LNCAP (cell line): ENCODE results near the gene ALKBH5.

Experiments
- CTCF ChIP-seq: fragments of 450-650 bp; IDR thresholded peaks from 2 replicates; pipeline ENCODE4 v1.5.1; 2017; ENCODE audit warnings: mild to moderate bottlenecking

ALKBH5 gene

GRCh38 chr17:18233803-18234518 lies 50.3 kb downstream of the ALKBH5 start:
- no peak for TF ChIP-seq CTCF

GRCh38 chr17:18234853-18235380 lies 51.3 kb downstream of the ALKBH5 start:
- TF ChIP-seq CTCF = no peak

GRCh38 chr17:18235743-18236256 lies 52.2 kb downstream of the ALKBH5 start:
- TF ChIP-seq CTCF = no peak

GRCh38 chr17:18236494-18236893 lies 52.9 kb downstream of the ALKBH5 start:
- TF ChIP-seq CTCF = no peak

GRCh38 chr17:18237461-18237860 lies 53.8 kb downstream of the ALKBH5 start:
- no peak for TF ChIP-seq CTCF

GRCh38 chr17:18238299-18238698 lies 54.7 kb downstream of the ALKBH5 start:
- TF ChIP-seq CTCF = no peak

GRCh38 chr17:18240449-18240848 lies 56.8 kb downstream of the ALKBH5 start:
- no peak for TF ChIP-seq CTCF
